Loucy (cell line): ENCODE measurements around the gene OCIAD2.

ENCODE experiments used
- H2AFZ ChIP-seq: fragments of 200-600 bp; sonication (generic); 2 replicates; pipeline ENCODE4 v1.6.0; 2016; ENCODE audit warnings: antibody characterized with exemption, mild to moderate bottlenecking, low read length, moderate library complexity
- H3F3A ChIP-seq: fragments of 200-600 bp; 2 replicates; pipeline ENCODE4 v1.6.0; 2016; ENCODE audit warnings: antibody characterized with exemption, low read depth, mild to moderate bottlenecking
- H3K27me3 ChIP-seq: fragments of 200-600 bp; sonication (generic); 2 replicates; pipeline ENCODE4 v1.6.1; 2014; ENCODE audit warnings: low read length, mild to moderate bottlenecking; ENCODE audit not compliant: insufficient read depth, poor library complexity, severe bottlenecking
- H3K36me3 ChIP-seq: fragments of 200-600 bp; sonication (generic); 2 replicates; pipeline ENCODE4 v1.6.1; 2016; ENCODE audit warnings: low read length; ENCODE audit not compliant: insufficient read depth
- H3K4me1 ChIP-seq: fragments of 200-600 bp; sonication (generic); 2 replicates; pipeline ENCODE4 v1.5.1; 2014; ENCODE audit warnings: low read length, mild to moderate bottlenecking; ENCODE audit not compliant: insufficient read depth, poor library complexity, severe bottlenecking
- H3K4me2 ChIP-seq: fragments of 200-600 bp; sonication (generic); 2 replicates; pipeline ENCODE4 v1.6.0; 2014; ENCODE audit warnings: antibody characterized with exemption, low read length, low read depth, mild to moderate bottlenecking; ENCODE audit not compliant: poor library complexity, severe bottlenecking
- H3K4me3 ChIP-seq: fragments of 200-600 bp; sonication (generic); 2 replicates; pipeline ENCODE4 v1.5.1; 2014; ENCODE audit warnings: low read length, mild to moderate bottlenecking, mixed read lengths; ENCODE audit not compliant: poor library complexity, severe bottlenecking
- H3K79me2 ChIP-seq: fragments of 200-600 bp; sonication (generic); 2 replicates; pipeline ENCODE4 v1.6.1; 2014; ENCODE audit warnings: low read length; ENCODE audit not compliant: insufficient read depth
- H3K9ac ChIP-seq: fragments of 200-600 bp; sonication (generic); 2 replicates; pipeline ENCODE4 v1.6.0; 2014; ENCODE audit warnings: mild to moderate bottlenecking, low read depth, low read length, moderate library complexity; ENCODE audit not compliant: poor library complexity, severe bottlenecking
- H3K9me2 ChIP-seq: fragments of 200-600 bp; sonication (generic); replicated peaks from 2 replicates; pipeline ENCODE4 v1.6.1; 2016; ENCODE audit warnings: low read depth, low read length, mixed read lengths
- H3K9me3 ChIP-seq: fragments of 200-600 bp; sonication (generic); 2 replicates; pipeline ENCODE4 v1.6.1; 2014; ENCODE audit warnings: mild to moderate bottlenecking, antibody characterized with exemption, low read length, low read depth; ENCODE audit not compliant: insufficient read depth
- H4K20me1 ChIP-seq: fragments of 200-600 bp; sonication (generic); 2 replicates; pipeline ENCODE4 v1.6.0; 2014; ENCODE audit warnings: antibody characterized with exemption, low read length, mild to moderate bottlenecking; ENCODE audit not compliant: insufficient read depth, poor library complexity, severe bottlenecking
- CTCF ChIP-seq: fragments of 200-600 bp; sonication (generic); conservative IDR thresholded peaks from 2 replicates; pipeline ENCODE4 v1.5.1; 2014; ENCODE audit warnings: mild to moderate bottlenecking, antibody characterized with exemption, low read length
- EZH2phosphoT487 ChIP-seq: fragments of 200-600 bp; IDR thresholded peaks from 2 replicates; pipeline ENCODE4 v1.6.1; 2018; ENCODE audit warnings: antibody characterized with exemption, mild to moderate bottlenecking, moderate library complexity, borderline replicate concordance

Gene OCIAD2

DNA sequence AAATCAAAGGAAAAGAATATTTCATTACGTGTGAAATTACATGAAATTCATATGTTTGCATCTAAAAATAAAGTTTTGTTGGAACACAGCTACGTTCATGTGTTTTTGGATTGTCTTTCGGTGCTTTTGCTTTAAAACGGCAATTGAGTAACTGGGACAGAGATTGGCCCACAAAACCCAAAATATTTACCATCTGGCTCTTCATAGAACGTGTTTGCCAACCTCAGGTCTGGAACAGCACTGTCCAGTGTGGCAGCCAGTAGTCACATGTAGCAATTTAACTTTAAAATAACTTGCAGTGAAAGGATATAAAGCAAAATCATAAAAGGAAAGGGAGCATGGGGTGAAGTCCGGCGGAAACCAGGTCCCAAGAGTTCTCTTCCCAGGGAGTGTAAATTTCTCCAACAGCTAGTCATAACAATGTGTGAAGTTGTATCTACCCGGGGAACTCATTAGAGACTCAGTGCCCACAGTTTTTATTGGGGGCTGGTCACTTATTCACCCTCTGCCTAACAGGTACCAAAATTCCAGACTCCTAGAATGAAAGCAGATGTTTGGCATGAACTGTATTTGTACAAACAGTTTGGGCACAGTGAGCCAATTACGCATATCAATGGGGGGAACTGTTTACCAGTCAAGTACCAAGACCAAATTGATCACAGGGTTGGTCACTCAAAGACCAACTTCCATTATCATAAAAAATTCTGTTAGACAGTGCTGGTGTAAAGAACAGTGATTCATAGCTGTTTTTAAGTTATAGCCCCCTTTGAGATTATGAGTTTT lies 65.3 kb downstream of the OCIAD2 start:
- Histone ChIP-seq H3K36me3 (peaks cover 60% of the 10 kb centered on the region), H2AFZ (no peak overlapping the region), H3K9me2 (no peaks in the 10 kb centered on the region), H3K9ac (no peak overlapping the region), H3K4me1 (peaks cover 3% of the 10 kb centered on the region), H3K79me2 (peaks cover 58% of the 10 kb centered on the region), H3K4me3 (no peak overlapping the region), H3K4me2 (no peak overlapping the region), H3K9me3 (no peaks in the 10 kb centered on the region), H4K20me1 (peaks cover 29% of the 10 kb centered on the region), H3F3A (no peaks in the 10 kb centered on the region), H3K27me3 (no peaks in the 10 kb centered on the region)
- TF ChIP-seq CTCF: no peak
- TF ChIP-seq EZH2phosphoT487: no peak

DNA sequence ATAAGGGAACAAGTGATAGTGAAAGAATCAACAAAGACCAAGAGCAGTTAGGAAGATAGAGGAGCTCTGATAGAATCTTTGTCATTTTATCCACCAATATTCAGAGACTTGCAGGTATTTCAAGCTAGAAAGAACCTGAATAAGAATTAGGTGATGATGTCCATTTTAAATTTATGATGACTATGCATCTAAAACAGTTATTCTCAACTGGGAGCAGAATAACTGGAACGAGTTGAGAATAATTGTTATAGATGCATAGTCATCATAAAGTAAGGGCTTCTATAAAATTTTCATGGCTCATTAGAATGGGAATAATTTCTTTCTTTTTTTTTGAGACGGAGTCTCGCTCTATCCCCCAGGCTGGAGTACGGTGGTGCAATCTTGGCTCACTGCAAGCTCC lies 69.9 kb downstream of the OCIAD2 start:
- H3K9ac ChIP-seq: no peak overlapping the region
- H3K27me3 ChIP-seq: no peaks in the 10 kb centered on the region
- no peak overlapping the region for H3K4me3 ChIP-seq
- no peaks in the 10 kb centered on the region for H3F3A ChIP-seq
- H2AFZ ChIP-seq: no peak overlapping the region
- peaks cover 19% of the 10 kb centered on the region for H3K4me1 ChIP-seq
- no peaks in the 10 kb centered on the region for H3K9me3 ChIP-seq
- no peak overlapping the region for H3K4me2 ChIP-seq
- peaks cover 87% of the 10 kb centered on the region for H3K79me2 ChIP-seq
- TF ChIP-seq EZH2phosphoT487 (no peak), CTCF (no peak)
- H4K20me1 ChIP-seq: peaks cover 45% of the 10 kb centered on the region
- H3K36me3 ChIP-seq: peaks cover 43% of the 10 kb centered on the region
- no peaks in the 10 kb centered on the region for H3K9me2 ChIP-seq
